Adrenal gland (tissue), 5 donors: ENCODE measurements around the gene PDK2.

Experiments used
- POLR2A ChIP-seq, 2 donors: fragments of 450-650 bp; IDR thresholded peaks; one replicate each; pipeline ENCODE4 v1.6.1; 2017; ENCODE audit warnings: antibody characterized with exemption in 2 of 2, mild to moderate bottlenecking in 2 of 2, moderate library complexity in 1 of 2
- TF ChIP-seq, protein P1 (sequence below), 6 experiments: fragments of 450-650 bp in 4 of 6; fragments of 200-600 bp in 2 of 6; sonication (generic) in 1 of 6; IDR thresholded peaks; 1 replicate in 5 of 6; 2 replicates in 1 of 6; pipeline versions ENCODE4 v1.5.1 to v1.8.0; 2016 to 2021; ENCODE audit warnings: antibody characterized with exemption in 6 of 6, mild to moderate bottlenecking in 2 of 6, moderate library complexity in 1 of 6
- donor health status: DM: no; HTN: no; CAD: no.

DNA sequence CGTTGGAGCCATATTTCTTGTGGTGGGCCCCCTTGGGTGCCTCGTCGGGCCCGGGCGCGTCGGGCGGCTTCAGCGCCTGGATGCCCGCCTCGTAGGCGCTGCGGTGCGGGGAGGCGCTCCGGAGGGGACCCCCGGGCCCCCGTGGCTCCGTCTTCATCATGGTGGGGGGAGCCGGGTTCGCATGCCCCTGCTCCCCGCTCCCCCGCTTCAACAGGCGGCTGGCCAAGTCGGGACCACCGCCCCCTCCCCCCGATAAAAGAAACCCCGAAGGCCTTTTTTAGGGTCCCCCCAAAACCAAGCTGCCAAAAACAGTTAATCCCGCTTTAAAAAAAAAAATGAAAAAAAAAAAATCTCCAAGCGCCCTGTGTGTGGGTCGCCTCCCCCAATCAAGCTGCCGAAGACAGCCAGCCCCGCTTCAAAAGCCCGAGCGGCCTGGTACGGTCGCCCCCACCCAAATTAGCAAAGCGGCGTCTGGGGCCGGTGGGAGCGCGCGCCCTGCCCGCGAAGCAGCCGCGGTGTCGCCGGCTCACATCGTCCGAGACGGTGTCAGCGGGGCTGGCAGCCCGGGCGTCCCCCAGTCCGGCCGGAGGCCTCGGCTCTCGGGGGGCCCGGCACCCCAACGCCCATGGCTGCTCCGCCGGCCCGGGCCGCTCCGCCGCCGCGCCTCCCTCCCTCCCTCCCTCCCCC lies 55.3 kb downstream of the PDK2 start, which contains the start of gene PPP1R9B:
- TF ChIP-seq, protein P1, sequence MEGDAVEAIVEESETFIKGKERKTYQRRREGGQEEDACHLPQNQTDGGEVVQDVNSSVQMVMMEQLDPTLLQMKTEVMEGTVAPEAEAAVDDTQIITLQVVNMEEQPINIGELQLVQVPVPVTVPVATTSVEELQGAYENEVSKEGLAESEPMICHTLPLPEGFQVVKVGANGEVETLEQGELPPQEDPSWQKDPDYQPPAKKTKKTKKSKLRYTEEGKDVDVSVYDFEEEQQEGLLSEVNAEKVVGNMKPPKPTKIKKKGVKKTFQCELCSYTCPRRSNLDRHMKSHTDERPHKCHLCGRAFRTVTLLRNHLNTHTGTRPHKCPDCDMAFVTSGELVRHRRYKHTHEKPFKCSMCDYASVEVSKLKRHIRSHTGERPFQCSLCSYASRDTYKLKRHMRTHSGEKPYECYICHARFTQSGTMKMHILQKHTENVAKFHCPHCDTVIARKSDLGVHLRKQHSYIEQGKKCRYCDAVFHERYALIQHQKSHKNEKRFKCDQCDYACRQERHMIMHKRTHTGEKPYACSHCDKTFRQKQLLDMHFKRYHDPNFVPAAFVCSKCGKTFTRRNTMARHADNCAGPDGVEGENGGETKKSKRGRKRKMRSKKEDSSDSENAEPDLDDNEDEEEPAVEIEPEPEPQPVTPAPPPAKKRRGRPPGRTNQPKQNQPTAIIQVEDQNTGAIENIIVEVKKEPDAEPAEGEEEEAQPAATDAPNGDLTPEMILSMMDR (IDR thresholded peaks at IDR 0.05) = no peak
- no peak for TF ChIP-seq POLR2A (IDR thresholded peaks at IDR 0.05)
